Heart left ventricle (tissue), 13 donors: ENCODE data around the gene TOMM40L.

Experiments used
- POLR2A ChIP-seq, 2 donors: fragments of 450-650 bp; IDR thresholded peaks; one replicate each; pipeline ENCODE4 v1.6.1; 2017; ENCODE audit warnings: antibody characterized with exemption in 2 of 2, mild to moderate bottlenecking in 2 of 2, moderate library complexity in 2 of 2
- TF ChIP-seq, protein P1 (sequence below), 12 donors: fragments of 200-600 bp; sonication (generic) in 4 of 12; IDR thresholded peaks; one replicate each; pipeline versions ENCODE4 v1.5.0 to v1.8.0; 2018 to 2022; ENCODE audit warnings: antibody characterized with exemption in 12 of 12, mild to moderate bottlenecking in 5 of 12
- donor health status: ischemic (EF 13 %, LVEDD 7.1; RV severe dilation, severe dysfunction).
- donor health status: DM: no; HTN: yes; CAD: no.
- donor health status: DM: no; HTN: no; CAD: no.
- donor health status: ischemic (EF 25% LVEDD 6.9; RV normal size, moderate dysfunction).
- donor health status: ischemic (EF 25% LVEDD 5.7; RV mildly dilated, moderate dysfunction).
- donor health status: ischemic (EF 35%, LVEDD 5.7; RV mildly dilated, moderate dysfunction).
- donor health status: nonischemic (EF 11% LVEDD 7.7; RV severe dilation, severe dysfunction).
- donor health status: DM: yes; HTN: yes; CAD: no.
- donor health status: PGD.
- donor health status: ischemic (EF 29% LVEDD 5.4; RV normal size, mild dysfunction).
- donor health status: nonischemic (EF 23%, LVEDD 6.1; RV moderate dilation, normal function).

DNA sequence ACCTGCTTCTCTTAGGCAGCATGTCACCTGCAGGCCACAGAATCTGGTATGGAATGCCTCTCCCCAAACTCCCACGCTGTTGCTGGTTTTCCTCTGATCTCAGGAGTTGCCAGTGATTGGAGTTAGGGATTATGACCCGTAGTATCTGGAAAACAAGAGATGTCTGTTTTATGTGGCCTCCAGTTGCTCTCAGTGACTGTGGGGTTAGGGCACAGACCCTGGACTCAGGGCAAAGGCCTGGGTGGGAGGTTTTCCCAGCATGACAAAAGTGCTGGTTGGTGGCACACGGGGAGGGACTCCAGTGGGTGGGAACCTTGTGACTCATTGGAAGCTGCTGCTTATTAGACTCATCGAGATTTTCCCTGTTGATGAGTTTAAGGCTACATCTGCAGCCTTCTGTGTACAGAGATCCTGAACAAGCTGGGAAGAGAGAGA is 12.2 kb downstream of the TOMM40L start, which contains the start of gene NR1I3:
- TF ChIP-seq, protein P1, sequence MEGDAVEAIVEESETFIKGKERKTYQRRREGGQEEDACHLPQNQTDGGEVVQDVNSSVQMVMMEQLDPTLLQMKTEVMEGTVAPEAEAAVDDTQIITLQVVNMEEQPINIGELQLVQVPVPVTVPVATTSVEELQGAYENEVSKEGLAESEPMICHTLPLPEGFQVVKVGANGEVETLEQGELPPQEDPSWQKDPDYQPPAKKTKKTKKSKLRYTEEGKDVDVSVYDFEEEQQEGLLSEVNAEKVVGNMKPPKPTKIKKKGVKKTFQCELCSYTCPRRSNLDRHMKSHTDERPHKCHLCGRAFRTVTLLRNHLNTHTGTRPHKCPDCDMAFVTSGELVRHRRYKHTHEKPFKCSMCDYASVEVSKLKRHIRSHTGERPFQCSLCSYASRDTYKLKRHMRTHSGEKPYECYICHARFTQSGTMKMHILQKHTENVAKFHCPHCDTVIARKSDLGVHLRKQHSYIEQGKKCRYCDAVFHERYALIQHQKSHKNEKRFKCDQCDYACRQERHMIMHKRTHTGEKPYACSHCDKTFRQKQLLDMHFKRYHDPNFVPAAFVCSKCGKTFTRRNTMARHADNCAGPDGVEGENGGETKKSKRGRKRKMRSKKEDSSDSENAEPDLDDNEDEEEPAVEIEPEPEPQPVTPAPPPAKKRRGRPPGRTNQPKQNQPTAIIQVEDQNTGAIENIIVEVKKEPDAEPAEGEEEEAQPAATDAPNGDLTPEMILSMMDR (IDR thresholded peaks at IDR 0.05), result no peak
- TF ChIP-seq POLR2A (IDR thresholded peaks at IDR 0.05), result no peak
